HEK293T (cell line): ENCODE measurements around the gene ASF1A.

ENCODE experiments used
- BHLHE40 ChIP-seq: fragments of 450-650 bp; IDR thresholded peaks from 2 replicates; pipeline ENCODE4 v1.6.1; 2016; ENCODE audit warnings: mild to moderate bottlenecking, moderate library complexity, borderline replicate concordance
- CTBP1 ChIP-seq: fragments of 450-650 bp; IDR thresholded peaks from 2 replicates; pipeline ENCODE4 v1.6.1; 2016; ENCODE audit warnings: borderline replicate concordance
- ELF4 ChIP-seq: fragments of 450-650 bp; IDR thresholded peaks from 2 replicates; pipeline ENCODE4 v1.6.1; 2017; ENCODE audit warnings: antibody characterized with exemption
- FOXK2 ChIP-seq: fragments of 450-650 bp; IDR thresholded peaks from 2 replicates; pipeline ENCODE4 v1.6.1; 2016; ENCODE audit warnings: mild to moderate bottlenecking
- FOXM1 ChIP-seq: fragments of 450-650 bp; IDR thresholded peaks from 2 replicates; pipeline ENCODE4 v1.6.1; 2017; ENCODE audit warnings: mild to moderate bottlenecking, borderline replicate concordance
- NFRKB ChIP-seq: fragments of 450-650 bp; IDR thresholded peaks from 2 replicates; pipeline ENCODE4 v1.6.1; 2016; ENCODE audit warnings: mild to moderate bottlenecking, moderate library complexity
- SP1 ChIP-seq: fragments of 450-650 bp; IDR thresholded peaks from 2 replicates; pipeline ENCODE4 v1.6.1; 2017
- SUZ12 ChIP-seq: fragments of 450-650 bp; IDR thresholded peaks from 2 replicates; pipeline ENCODE4 v1.6.1; 2016; ENCODE audit warnings: mild to moderate bottlenecking
- TARDBP ChIP-seq: fragments of 450-650 bp; IDR thresholded peaks from 2 replicates; pipeline ENCODE4 v1.6.1; 2016

DNA sequence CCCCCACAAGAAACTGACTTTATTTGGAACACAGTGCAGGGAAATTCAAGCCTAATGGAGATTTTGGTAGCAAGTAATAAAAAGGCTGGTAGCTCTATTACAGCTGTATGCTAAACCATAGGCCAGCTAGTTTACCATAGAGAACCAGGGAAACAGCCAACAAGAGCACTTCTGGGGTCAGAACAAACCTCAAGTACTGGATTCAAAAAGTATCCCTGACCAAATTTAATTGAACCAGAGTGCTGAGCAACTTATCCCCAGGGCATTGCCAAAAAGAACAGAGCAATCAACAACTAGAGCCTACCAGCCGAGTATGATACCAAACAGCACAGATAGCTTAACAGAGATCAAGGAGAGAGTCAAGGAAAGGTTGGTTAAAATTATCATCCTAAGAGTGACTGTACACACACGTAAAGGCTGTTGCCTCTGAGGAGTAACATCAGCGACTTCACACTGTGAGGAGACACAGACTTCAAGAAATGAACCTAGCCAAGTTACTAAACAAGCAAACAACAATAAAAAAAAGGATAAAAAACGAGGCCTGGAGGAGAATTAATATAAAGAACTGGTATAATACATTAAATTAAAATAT lies 11.5 kb upstream of the ASF1A start:
- TF ChIP-seq CTBP1 (no peak), ELF4 (no peak), SP1 (no peak), FOXK2 (no peak), FOXM1 (no peak), BHLHE40 (no peak), TARDBP (no peak), SUZ12 (no peak), NFRKB (no peak)
